K562 (cell line): ENCODE data around the gene APBB2. TPM values are rescaled to one million over a fixed set of nuclear protein-coding genes. Genes with fewer than 3 reads are reported as not detected.

Experiments
- ATAC-seq: fragments of 200-7000 bp; cut with Tn5 transposase; 3 replicates; pipeline ENCODE4 v1.9.1; 2020; ENCODE audit warnings: moderate library complexity
- BruUV-seq: library from RNA; stranded (reverse); fragments of 400-500 nt; replicated peaks from 2 replicates; lab custom pipeline; 2021; lab: Mats Ljungman, UMichigan
- CTCF ChIA-PET: fragments of 300-600 bp; formaldehyde crosslinking; extraction: SDS; loops from one replicate; lab custom pipeline; 2021; ENCODE audit warnings: low intra/inter-chr PET ratio; lab: Yijun Ruan, JAX
- POLR2A ChIA-PET: fragments of 300-600, 350-650 bp; sonication (Branson Sonifier 250); formaldehyde crosslinking; extraction: SDS; loops from one replicate; lab custom pipeline; 2021; ENCODE audit warnings: antibody characterized with exemption, inconsistent platforms; lab: Yijun Ruan, JAX
- DNase-seq, 4 experiments: peaks; one replicate each; pipeline versions ENCODE4 v3.0.0 to v3.0.0-alpha.2; 2011 to 2018; ENCODE audit warnings: low spot score in 3 of 4, mixed read lengths in 3 of 4; ENCODE audit errors: extremely low read depth in 1 of 4
- FAIRE-seq: peaks from 2 replicates; lab custom pipeline; 2011; peaks lifted over from hg19 to GRCh38; lab: Jason Lieb, UNC
- H2AFZ ChIP-seq: 2 replicates; pipeline ENCODE4 v1.6.0; 2011; ENCODE audit warnings: low read depth, low read length, control low read depth, inconsistent platforms
- H3K27ac ChIP-seq: fragments of 200-600 bp; 3 replicates; pipeline ENCODE4 v1.8.0; 2011; ENCODE audit warnings: low read depth, mild to moderate bottlenecking, control low read depth, inconsistent platforms, low read length, moderate library complexity, mixed read lengths; ENCODE audit errors: extremely low read depth
- H3K27me3 ChIP-seq, 2 experiments: fragments of 300-600 bp in 1 of 2; 2 replicates in 1 of 2; 3 replicates in 1 of 2; pipeline versions ENCODE4 v1.6.0 to v1.8.0; 2011; ENCODE audit warnings: inconsistent platforms in 2 of 2, low read length in 2 of 2, mild to moderate bottlenecking in 1 of 2, mixed read lengths in 1 of 2, moderate library complexity in 1 of 2; ENCODE audit not compliant: control insufficient read depth in 2 of 2, insufficient read depth in 2 of 2
- H3K36me3 ChIP-seq: fragments of 300-600 bp; 3 replicates; pipeline ENCODE4 v1.8.0; 2011; ENCODE audit warnings: mild to moderate bottlenecking, low read length, inconsistent platforms; ENCODE audit not compliant: control insufficient read depth, insufficient read depth
- H3K4me1 ChIP-seq, 2 experiments: fragments of 200-600 bp in 1 of 2; replicated peaks in 1 of 2; 2 replicates in 1 of 2; 3 replicates in 1 of 2; pipeline versions ENCODE4 v1.5.1 to v1.8.0; 2011; ENCODE audit warnings: inconsistent platforms in 2 of 2, low read length in 2 of 2, mild to moderate bottlenecking in 1 of 2, mixed read lengths in 1 of 2, moderate library complexity in 1 of 2; ENCODE audit not compliant: control insufficient read depth in 2 of 2, insufficient read depth in 2 of 2
- H3K4me2 ChIP-seq: 2 replicates; pipeline ENCODE4 v1.6.1; 2011; ENCODE audit warnings: low read length, control low read depth, inconsistent platforms, mixed read lengths; ENCODE audit not compliant: insufficient read depth
- H3K4me3 ChIP-seq: fragments of 200-600 bp; sonication (generic), shearing (Covaris generic); 2 replicates; pipeline ENCODE4 v1.5.1; 2016; ENCODE audit warnings: control low read depth, inconsistent platforms
- H3K79me2 ChIP-seq: fragments of 200-600 bp; 3 replicates; pipeline ENCODE4 v1.8.0; 2011; ENCODE audit warnings: low read length, inconsistent platforms; ENCODE audit not compliant: control insufficient read depth, insufficient read depth
- H3K9ac ChIP-seq, 2 experiments: 2 replicates each; pipeline versions ENCODE4 v1.6.0 to v1.6.1; 2011; ENCODE audit warnings: low read depth in 2 of 2, low read length in 2 of 2, control low read depth in 1 of 2, inconsistent platforms in 1 of 2, mild to moderate bottlenecking in 1 of 2, mixed read lengths in 1 of 2; ENCODE audit not compliant: insufficient read depth in 1 of 2
- H3K9me1 ChIP-seq: one replicate; pipeline ENCODE4 v1.6.0; 2011; ENCODE audit warnings: inconsistent platforms, mild to moderate bottlenecking, low read length, moderate library complexity; ENCODE audit not compliant: control insufficient read depth, insufficient read depth
- H3K9me3 ChIP-seq: replicated peaks from 2 replicates; pipeline ENCODE4 v1.5.1; 2011; ENCODE audit warnings: low read depth, low read length, inconsistent platforms; ENCODE audit not compliant: control insufficient read depth, insufficient read depth
- H4K20me1 ChIP-seq: replicated peaks from 2 replicates; pipeline ENCODE4 v1.6.1; 2011; ENCODE audit warnings: low read length, inconsistent platforms, mixed read lengths; ENCODE audit not compliant: control insufficient read depth, insufficient read depth
- ATF7 ChIP-seq: fragments of 450-650 bp; IDR thresholded peaks from 2 replicates; pipeline ENCODE4 v1.7.1; 2014; ENCODE audit warnings: mild to moderate bottlenecking, moderate library complexity
- CEBPG ChIP-seq, 3 experiments: fragments of 200-800 bp in 1 of 3; sonication (Bioruptor generic) in 1 of 3; sonication (generic) in 1 of 3; formaldehyde crosslinking in 1 of 3; IDR thresholded peaks in 2 of 3; conservative IDR thresholded peaks in 1 of 3; 2 replicates each; pipeline versions ENCODE4 v1.6.1 to v1.8.0; 2016 to 2022; ENCODE audit warnings: missing compliant biosample characterization in 2 of 3, missing genetic modification characterization in 2 of 3, mild to moderate bottlenecking in 1 of 3, missing genetic modification reagents in 1 of 3
- GABPB1 ChIP-seq: sonication (generic); formaldehyde crosslinking; IDR thresholded peaks from 2 replicates; pipeline ENCODE4 v1.8.0; 2022; ENCODE audit warnings: mild to moderate bottlenecking, missing genetic modification reagents
- GATA2 ChIP-seq: sonication (generic); formaldehyde crosslinking; IDR thresholded peaks from 2 replicates; pipeline ENCODE4 v1.4.0; 2020; ENCODE audit warnings: mild to moderate bottlenecking, missing genetic modification reagents
- RAD51 ChIP-seq: fragments of 450-650 bp; IDR thresholded peaks from 2 replicates; pipeline ENCODE4 v1.7.1; 2016; ENCODE audit warnings: low read depth, mild to moderate bottlenecking, borderline replicate concordance
- RBBP5 ChIP-seq: fragments of 200-600 bp; sonication (generic); IDR thresholded peaks from 2 replicates; pipeline ENCODE4 v1.6.1; 2012; ENCODE audit warnings: borderline replicate concordance, mild to moderate bottlenecking, low read length, control low read depth, inconsistent platforms; ENCODE audit not compliant: insufficient read depth, poor library complexity, severe bottlenecking
- RBFOX2 ChIP-seq: fragments of 200-400 bp; formaldehyde crosslinking; IDR thresholded peaks from 2 replicates; pipeline ENCODE4 v1.6.1; 2017; ENCODE audit warnings: low read depth, mild to moderate bottlenecking, low read length, moderate library complexity
- TARDBP ChIP-seq: fragments of 450-650 bp; IDR thresholded peaks from 2 replicates; pipeline ENCODE4 v1.6.1; 2016
- YBX1 ChIP-seq: fragments of 450-650 bp; IDR thresholded peaks from 2 replicates; pipeline ENCODE4 v1.7.1; 2016; ENCODE audit warnings: mild to moderate bottlenecking
- ZNF695 ChIP-seq: fragments of 450-650 bp; formaldehyde crosslinking; IDR thresholded peaks from 2 replicates; pipeline ENCODE4 v1.4.0; 2020; ENCODE audit warnings: mild to moderate bottlenecking, moderate library complexity
- WGBS: fragments of 100-300 bp; shearing (Covaris generic); methylation state at CpG from one replicate; pipeline ENCODE4 v1.1.6; 2016; ENCODE audit warnings: low coverage, mixed read lengths; ENCODE audit not compliant: insufficient coverage; ENCODE audit errors: missing lambda C conversion rate; 5-methylcytosine and 5-hydroxymethylcytosine counted together
- in situ Hi-C: fragments of 300-500 bp; cut with MboI; formaldehyde crosslinking; loops from 4 replicates; pipeline ENCODE4 v1.15.0; 2018; ENCODE audit warnings: inconsistent platforms, mixed read lengths
- intact Hi-C: fragments of 100-400 bp; cut with micrococcal nuclease; formaldehyde crosslinking; loops from 2 replicates; pipeline ENCODE4 v1.14.2; 2022
- polyA plus RNA-seq, 8 experiments: library from polyadenylated mRNA; depleted of rRNA in 4 of 8; stranded (reverse) in 5 of 8; unstranded in 3 of 8; fragments of >200 nt; fragmentation: Nextera tagmentation in 2 of 8; fragmentation: Illumina TruSeq in 1 of 8; extraction: Ambion mirVana in 2 of 8; extraction: Trizol in 1 of 8; gene quantifications; 2 replicates each; pipeline versions ENCODE4 v1.2.1 to v1.2.3, GENCODE V29; 2011 to 2014; ENCODE audit warnings: inconsistent platforms in 1 of 8, missing spikeins in 1 of 8
- total RNA-seq, 7 experiments: library from RNA; depleted of rRNA in 6 of 7; stranded (reverse); fragments of >200 nt in 6 of 7; fragmentation: Illumina TruSeq in 2 of 7; extraction: Trizol in 2 of 7; gene quantifications; 2 replicates each; pipeline versions ENCODE4 v1.2.1 to v1.2.3, GENCODE V29; 2011 to 2021; ENCODE audit warnings: low replicate concordance in 1 of 7
- TF ChIP-seq, protein P1 (sequence below): sonication (generic); formaldehyde crosslinking; IDR thresholded peaks from 2 replicates; pipeline ENCODE4 v1.8.0; 2022; ENCODE audit warnings: mild to moderate bottlenecking, missing genetic modification reagents
- TF ChIP-seq, protein P2 (sequence below): sonication (generic); formaldehyde crosslinking; IDR thresholded peaks from 2 replicates; pipeline ENCODE4 v1.8.1; 2022; ENCODE audit warnings: missing genetic modification reagents
- TF ChIP-seq, protein P3 (sequence below): fragments of 450-650 bp; IDR thresholded peaks from 2 replicates; pipeline ENCODE4 v1.6.1; 2016; ENCODE audit warnings: missing biosample characterization, missing genetic modification characterization

The APBB2 gene
- total and polyA plus RNA-seq, 9 of the 15 experiments (the other 6 are each of a cell fraction or from before 2014, with no cell fraction given): 0.08 to 2.1 (median 1.4) TPM

DNA sequence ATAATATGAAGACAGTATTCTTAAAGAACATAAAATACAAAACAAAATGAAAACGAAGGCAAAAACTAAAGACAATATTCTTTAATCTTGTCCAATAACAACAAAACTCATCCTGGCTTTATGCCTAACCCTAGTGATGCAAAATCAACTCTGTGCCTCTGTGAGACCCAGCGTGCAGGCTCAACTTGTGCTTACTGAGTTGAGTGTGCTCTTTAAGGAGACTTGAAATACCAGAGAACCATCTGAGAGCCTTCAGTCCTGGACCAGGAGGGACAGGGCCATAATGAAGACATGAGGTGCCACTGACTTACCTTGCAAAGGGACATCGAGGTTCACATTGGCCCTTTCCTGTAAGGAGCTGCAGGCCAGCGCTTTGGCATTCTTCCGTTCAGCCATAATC lies 387.5 kb downstream of the APBB2 start:
- ATAC-seq (no peak), FAIRE-seq (no peak), DNase-seq (no peak)
- Histone ChIP-seq H3K79me2 (no peaks in the 10 kb centered on the region), H3K36me3 (no peaks in the 10 kb centered on the region), H2AFZ (no peak overlapping the region), H3K9me3 (no peaks in the 10 kb centered on the region), H3K4me1 (no peaks in the 10 kb centered on the region), H3K27me3 (peaks cover 13 to 60% of the 10 kb centered on the region in 2 experiments), H3K9ac (no peak overlapping the region), H3K9me1 (no peaks in the 10 kb centered on the region), H3K4me2 (no peak overlapping the region), H4K20me1 (no peaks in the 10 kb centered on the region), H3K27ac (no peak overlapping the region), H3K4me3 (no peak overlapping the region)
- no peak for TF ChIP-seq GATA2 (CRISPR knock-in tag)
- TF ChIP-seq, protein P1, sequence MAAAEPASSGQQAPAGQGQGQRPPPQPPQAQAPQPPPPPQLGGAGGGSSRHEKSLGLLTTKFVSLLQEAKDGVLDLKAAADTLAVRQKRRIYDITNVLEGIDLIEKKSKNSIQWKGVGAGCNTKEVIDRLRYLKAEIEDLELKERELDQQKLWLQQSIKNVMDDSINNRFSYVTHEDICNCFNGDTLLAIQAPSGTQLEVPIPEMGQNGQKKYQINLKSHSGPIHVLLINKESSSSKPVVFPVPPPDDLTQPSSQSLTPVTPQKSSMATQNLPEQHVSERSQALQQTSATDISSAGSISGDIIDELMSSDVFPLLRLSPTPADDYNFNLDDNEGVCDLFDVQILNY (CRISPR knock-in tag): no peak
- TF ChIP-seq GABPB1 (CRISPR knock-in tag): no peak
- TF ChIP-seq YBX1: no peak
- TF ChIP-seq RBBP5: no peak
- no peak for TF ChIP-seq ZNF695 (CRISPR knock-in tag)
- TF ChIP-seq TARDBP: no peak
- TF ChIP-seq ATF7: no peak
- no peak for TF ChIP-seq CEBPG (CRISPR knock-in tag; IDR thresholded peaks at IDR 0.05)
- no peak for TF ChIP-seq CEBPG (tag; conservative IDR thresholded peaks at IDR 0.05 in 1 of 2, IDR thresholded peaks at IDR 0.05 in 1 of 2)
- no peak for TF ChIP-seq RAD51
- TF ChIP-seq, protein P2, sequence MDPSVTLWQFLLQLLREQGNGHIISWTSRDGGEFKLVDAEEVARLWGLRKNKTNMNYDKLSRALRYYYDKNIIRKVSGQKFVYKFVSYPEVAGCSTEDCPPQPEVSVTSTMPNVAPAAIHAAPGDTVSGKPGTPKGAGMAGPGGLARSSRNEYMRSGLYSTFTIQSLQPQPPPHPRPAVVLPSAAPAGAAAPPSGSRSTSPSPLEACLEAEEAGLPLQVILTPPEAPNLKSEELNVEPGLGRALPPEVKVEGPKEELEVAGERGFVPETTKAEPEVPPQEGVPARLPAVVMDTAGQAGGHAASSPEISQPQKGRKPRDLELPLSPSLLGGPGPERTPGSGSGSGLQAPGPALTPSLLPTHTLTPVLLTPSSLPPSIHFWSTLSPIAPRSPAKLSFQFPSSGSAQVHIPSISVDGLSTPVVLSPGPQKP (CRISPR knock-in tag): no peak
- no peak for TF ChIP-seq RBFOX2
- TF ChIP-seq, protein P3, sequence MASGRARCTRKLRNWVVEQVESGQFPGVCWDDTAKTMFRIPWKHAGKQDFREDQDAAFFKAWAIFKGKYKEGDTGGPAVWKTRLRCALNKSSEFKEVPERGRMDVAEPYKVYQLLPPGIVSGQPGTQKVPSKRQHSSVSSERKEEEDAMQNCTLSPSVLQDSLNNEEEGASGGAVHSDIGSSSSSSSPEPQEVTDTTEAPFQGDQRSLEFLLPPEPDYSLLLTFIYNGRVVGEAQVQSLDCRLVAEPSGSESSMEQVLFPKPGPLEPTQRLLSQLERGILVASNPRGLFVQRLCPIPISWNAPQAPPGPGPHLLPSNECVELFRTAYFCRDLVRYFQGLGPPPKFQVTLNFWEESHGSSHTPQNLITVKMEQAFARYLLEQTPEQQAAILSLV (tag): no peak
- intact Hi-C loops (no loop called here), in situ Hi-C loops (no loop called here)
- POLR2A ChIA-PET: no interaction called here
- CTCF ChIA-PET: no interaction called here
- 0% methylated on average over 5 of the region's 5 CpGs for WGBS
- BruUV-seq: no TSS peak
